Measurements from ENCODE around the gene LUZP2.

Gene LUZP2

GRCh38 chr11:24634606-24635160, 137.8 kb downstream of the LUZP2 start:
- no peaks in the 10 kb centered on the region for H3K4me1 Mint-ChIP-seq (ENCODE audit: low read depth)
- H3K4me3 Mint-ChIP-seq, result no peak overlapping the region
- H3K36me3 Mint-ChIP-seq (ENCODE audit: low read depth), result no peaks in the 10 kb centered on the region
- peaks cover 8% of the 10 kb centered on the region for H3K9me3 Mint-ChIP-seq
- no peaks in the 10 kb centered on the region for H3K27me3 Mint-ChIP-seq (ENCODE audit: low read depth)
- H3K27ac Mint-ChIP-seq, result no peak overlapping the region

- no peaks in the 10 kb centered on the region for H3K27me3 Mint-ChIP-seq (ENCODE audit: low read depth)
- H3K4me3 Mint-ChIP-seq, result no peak overlapping the region
- H3K4me1 Mint-ChIP-seq (ENCODE audit: low read depth), result no peaks in the 10 kb centered on the region
Measured at GRCh38 chr11:24635588-24636290, 138.9 kb downstream of the LUZP2 start.

GRCh38 chr11:24636291-24636629, 139.4 kb downstream of the LUZP2 start:
- Mint-ChIP-seq H3K4me3 (no peak overlapping the region), H3K36me3 (ENCODE audit: low read depth) (no peaks in the 10 kb centered on the region)

More at GRCh38 chr11:24635588-24636290, 138.9 kb downstream of the LUZP2 start:
- peaks cover 8% of the 10 kb centered on the region for H3K9me3 Mint-ChIP-seq
- H3K27ac Mint-ChIP-seq, result no peak overlapping the region
- H3K36me3 Mint-ChIP-seq (ENCODE audit: low read depth), result no peaks in the 10 kb centered on the region

GRCh38 chr11:24637520-24637919, 140.7 kb downstream of the LUZP2 start:
- Mint-ChIP-seq H3K36me3 (ENCODE audit: low read depth) (no peaks in the 10 kb centered on the region), H3K27ac (no peak overlapping the region), H3K27me3 (ENCODE audit: low read depth) (no peaks in the 10 kb centered on the region), H3K4me3 (no peak overlapping the region), H3K4me1 (ENCODE audit: low read depth) (no peaks in the 10 kb centered on the region), H3K9me3 (peaks cover 7% of the 10 kb centered on the region)

More at GRCh38 chr11:24636291-24636629, 139.4 kb downstream of the LUZP2 start:
- H3K4me1 Mint-ChIP-seq (ENCODE audit: low read depth), result no peaks in the 10 kb centered on the region
- peaks cover 8% of the 10 kb centered on the region for H3K9me3 Mint-ChIP-seq
- H3K27ac Mint-ChIP-seq, result no peak overlapping the region
- H3K27me3 Mint-ChIP-seq (ENCODE audit: low read depth), result no peaks in the 10 kb centered on the region

- Mint-ChIP-seq H3K9me3 (peaks cover 13% of the 10 kb centered on the region), H3K27me3 (ENCODE audit: low read depth) (no peaks in the 10 kb centered on the region), H3K4me3 (no peak overlapping the region), H3K27ac (no peak overlapping the region), H3K4me1 (ENCODE audit: low read depth) (no peaks in the 10 kb centered on the region), H3K36me3 (ENCODE audit: low read depth) (no peaks in the 10 kb centered on the region)
Measured at GRCh38 chr11:24642648-24643047, 145.8 kb downstream of the LUZP2 start.

GRCh38 chr11:24645563-24645962, 148.7 kb downstream of the LUZP2 start:
- peaks cover 13% of the 10 kb centered on the region for H3K9me3 Mint-ChIP-seq
- H3K27ac Mint-ChIP-seq, result no peak overlapping the region
- H3K27me3 Mint-ChIP-seq (ENCODE audit: low read depth), result no peaks in the 10 kb centered on the region
- no peak overlapping the region for H3K4me3 Mint-ChIP-seq
- H3K36me3 Mint-ChIP-seq (ENCODE audit: low read depth), result no peaks in the 10 kb centered on the region
- H3K4me1 Mint-ChIP-seq (ENCODE audit: low read depth), result no peaks in the 10 kb centered on the region

GRCh38 chr11:24651873-24652272, 155.0 kb downstream of the LUZP2 start:
- Mint-ChIP-seq H3K27ac (no peak overlapping the region), H3K4me1 (ENCODE audit: low read depth) (no peaks in the 10 kb centered on the region), H3K9me3 (no peaks in the 10 kb centered on the region), H3K27me3 (ENCODE audit: low read depth) (no peaks in the 10 kb centered on the region), H3K4me3 (no peak overlapping the region), H3K36me3 (ENCODE audit: low read depth) (no peaks in the 10 kb centered on the region)

- no peaks in the 10 kb centered on the region for H3K36me3 Mint-ChIP-seq (ENCODE audit: low read depth)
- H3K27ac Mint-ChIP-seq, result no peak overlapping the region
- H3K27me3 Mint-ChIP-seq (ENCODE audit: low read depth), result no peaks in the 10 kb centered on the region
- H3K4me1 Mint-ChIP-seq (ENCODE audit: low read depth), result no peaks in the 10 kb centered on the region
- peaks cover 6% of the 10 kb centered on the region for H3K9me3 Mint-ChIP-seq
- H3K4me3 Mint-ChIP-seq, result no peak overlapping the region
Measured at GRCh38 chr11:24653901-24654300, 157.0 kb downstream of the LUZP2 start.

GRCh38 chr11:24661331-24661730, 164.5 kb downstream of the LUZP2 start:
- Mint-ChIP-seq H3K36me3 (ENCODE audit: low read depth) (no peaks in the 10 kb centered on the region), H3K27ac (no peak overlapping the region), H3K9me3 (peaks cover 28% of the 10 kb centered on the region)

GRCh38 chr11:24664399-24664798, 167.5 kb downstream of the LUZP2 start:
- H3K36me3 Mint-ChIP-seq (ENCODE audit: low read depth), result no peaks in the 10 kb centered on the region
- H3K27me3 Mint-ChIP-seq (ENCODE audit: low read depth), result no peaks in the 10 kb centered on the region
- peaks cover 29% of the 10 kb centered on the region for H3K9me3 Mint-ChIP-seq
- no peak overlapping the region for H3K4me3 Mint-ChIP-seq
- H3K27ac Mint-ChIP-seq, result no peak overlapping the region
- no peaks in the 10 kb centered on the region for H3K4me1 Mint-ChIP-seq (ENCODE audit: low read depth)

More at GRCh38 chr11:24661331-24661730, 164.5 kb downstream of the LUZP2 start:
- Mint-ChIP-seq H3K4me3 (no peak overlapping the region), H3K4me1 (ENCODE audit: low read depth) (no peaks in the 10 kb centered on the region), H3K27me3 (ENCODE audit: low read depth) (no peaks in the 10 kb centered on the region)

GRCh38 chr11:24667353-24667968, 170.6 kb downstream of the LUZP2 start:
- H3K27me3 Mint-ChIP-seq (ENCODE audit: low read depth), result no peaks in the 10 kb centered on the region
- no peaks in the 10 kb centered on the region for H3K36me3 Mint-ChIP-seq (ENCODE audit: low read depth)
- H3K4me1 Mint-ChIP-seq (ENCODE audit: low read depth), result no peaks in the 10 kb centered on the region
- no peak overlapping the region for H3K27ac Mint-ChIP-seq
- H3K4me3 Mint-ChIP-seq, result no peak overlapping the region
- H3K9me3 Mint-ChIP-seq, result peaks cover 21% of the 10 kb centered on the region

GRCh38 chr11:24678703-24679348, 182.0 kb downstream of the LUZP2 start:
- Mint-ChIP-seq H3K27ac (no peak overlapping the region), H3K9me3 (no peaks in the 10 kb centered on the region), H3K36me3 (ENCODE audit: low read depth) (no peaks in the 10 kb centered on the region), H3K27me3 (ENCODE audit: low read depth) (no peaks in the 10 kb centered on the region), H3K4me3 (no peak overlapping the region), H3K4me1 (ENCODE audit: low read depth) (no peaks in the 10 kb centered on the region)

GRCh38 chr11:24679821-24680351, 183.0 kb downstream of the LUZP2 start:
- Mint-ChIP-seq H3K27ac (no peak overlapping the region), H3K36me3 (ENCODE audit: low read depth) (no peaks in the 10 kb centered on the region), H3K9me3 (no peaks in the 10 kb centered on the region), H3K4me3 (no peak overlapping the region), H3K4me1 (ENCODE audit: low read depth) (no peaks in the 10 kb centered on the region), H3K27me3 (ENCODE audit: low read depth) (no peaks in the 10 kb centered on the region)

GRCh38 chr11:24683583-24683982, 186.7 kb downstream of the LUZP2 start:
- no peaks in the 10 kb centered on the region for H3K27me3 Mint-ChIP-seq (ENCODE audit: low read depth)
- no peaks in the 10 kb centered on the region for H3K36me3 Mint-ChIP-seq (ENCODE audit: low read depth)
- no peak overlapping the region for H3K27ac Mint-ChIP-seq
- H3K4me3 Mint-ChIP-seq, result no peak overlapping the region
- H3K9me3 Mint-ChIP-seq, result no peaks in the 10 kb centered on the region
- H3K4me1 Mint-ChIP-seq (ENCODE audit: low read depth), result no peaks in the 10 kb centered on the region

GRCh38 chr11:24685821-24686220, 189.0 kb downstream of the LUZP2 start:
- no peaks in the 10 kb centered on the region for H3K27me3 Mint-ChIP-seq (ENCODE audit: low read depth)
- no peaks in the 10 kb centered on the region for H3K4me1 Mint-ChIP-seq (ENCODE audit: low read depth)
- no peak overlapping the region for H3K4me3 Mint-ChIP-seq
- H3K9me3 Mint-ChIP-seq, result peaks cover 4% of the 10 kb centered on the region
- no peak overlapping the region for H3K27ac Mint-ChIP-seq
- H3K36me3 Mint-ChIP-seq (ENCODE audit: low read depth), result no peaks in the 10 kb centered on the region
